Hepatocyte (in vitro differentiated cells): ENCODE data around the gene ZNF536. TPM values are rescaled to one million over a fixed set of nuclear protein-coding genes. Genes with fewer than 3 reads are reported as not detected.

Experiments used
- DNase-seq: peaks from one replicate; pipeline ENCODE4 v3.0.0-alpha.2; 2016; ENCODE audit warnings: low spot score
- H2AFZ ChIP-seq: fragments of 200-600 bp; sonication (generic); 2 replicates; pipeline ENCODE4 v1.6.0; 2016; ENCODE audit warnings: antibody characterized with exemption, mild to moderate bottlenecking
- H3K27ac ChIP-seq: fragments of 200-600 bp; sonication (generic); 2 replicates; pipeline ENCODE4 v1.5.1; 2016; ENCODE audit warnings: mild to moderate bottlenecking
- H3K27me3 ChIP-seq: fragments of 200-600 bp; sonication (generic); 2 replicates; pipeline ENCODE4 v1.6.1; 2016
- H3K36me3 ChIP-seq: fragments of 200-600 bp; sonication (generic); replicated peaks from 2 replicates; pipeline ENCODE4 v1.5.1; 2016; ENCODE audit warnings: low read depth; ENCODE audit not compliant: insufficient read depth
- H3K4me1 ChIP-seq: fragments of 200-600 bp; sonication (generic); 2 replicates; pipeline ENCODE4 v1.5.1; 2016; ENCODE audit warnings: mild to moderate bottlenecking, moderate library complexity; ENCODE audit not compliant: insufficient read depth
- H3K4me2 ChIP-seq: fragments of 200-600 bp; sonication (generic); 2 replicates; pipeline ENCODE4 v1.6.0; 2016
- H3K4me3 ChIP-seq: fragments of 200-600 bp; sonication (generic); 2 replicates; pipeline ENCODE4 v1.5.1; 2016; ENCODE audit warnings: mild to moderate bottlenecking
- H3K79me2 ChIP-seq: fragments of 200-600 bp; sonication (generic); 2 replicates; pipeline ENCODE4 v1.6.0; 2017; ENCODE audit warnings: mild to moderate bottlenecking
- H3K9me2 ChIP-seq: fragments of 200-600 bp; sonication (generic); replicated peaks from 2 replicates; pipeline ENCODE4 v1.6.0; 2017; ENCODE audit warnings: mild to moderate bottlenecking; ENCODE audit not compliant: insufficient read depth
- H3K9me3 ChIP-seq: fragments of 200-600 bp; sonication (generic); 2 replicates; pipeline ENCODE4 v1.5.1; 2016; ENCODE audit warnings: low read depth, mild to moderate bottlenecking
- H4K20me1 ChIP-seq: fragments of 200-600 bp; sonication (generic); 2 replicates; pipeline ENCODE4 v1.6.0; 2016; ENCODE audit warnings: mild to moderate bottlenecking; ENCODE audit not compliant: insufficient read depth, poor library complexity, severe bottlenecking
- EZH2 ChIP-seq: fragments of 200-600 bp; sonication (generic); IDR thresholded peaks from 2 replicates; pipeline ENCODE4 v1.6.1; 2016; ENCODE audit warnings: antibody characterized with exemption, mild to moderate bottlenecking, borderline replicate concordance
- EZH2phosphoT487 ChIP-seq: fragments of 200-600 bp; sonication (generic); IDR thresholded peaks from one replicate; pipeline ENCODE4 v1.6.1; 2018; ENCODE audit warnings: antibody characterized with exemption, mild to moderate bottlenecking, low read depth, moderate library complexity; ENCODE audit not compliant: unreplicated experiment, severe bottlenecking
- WGBS: methylation state at CpG from one replicate; pipeline ENCODE4 v1.1.6; 2016; ENCODE audit warnings: low lambda C conversion rate; ENCODE audit errors: missing lambda C conversion rate; 5-methylcytosine and 5-hydroxymethylcytosine counted together
- polyA plus RNA-seq: library from polyadenylated mRNA; unstranded; fragments of >200 nt; fragmentation: Nextera tagmentation; extraction: Ambion mirVana; gene quantifications from 2 replicates; pipeline ENCODE4 v1.2.1, GENCODE V29; 2016
- total RNA-seq: library from RNA; depleted of rRNA; stranded (reverse); fragments of >200 nt; gene quantifications from 2 replicates; pipeline ENCODE4 v1.2.3, GENCODE V29; 2014
- TF ChIP-seq, protein P1 (sequence below): fragments of 200-600 bp; sonication (generic); IDR thresholded peaks from 2 replicates; pipeline ENCODE4 v1.5.1; 2016; ENCODE audit warnings: antibody characterized with exemption, mild to moderate bottlenecking; ENCODE audit not compliant: poor library complexity

The ZNF536 gene
- total and polyA plus RNA-seq, 2 experiments from 2014 or later = 4.1 to 7.5 TPM

- no peak overlapping the region for H3K4me3 ChIP-seq
- H3K9me2 ChIP-seq = no peaks in the 10 kb centered on the region
- H3K36me3 ChIP-seq = no peaks in the 10 kb centered on the region
- TF ChIP-seq, protein P1, sequence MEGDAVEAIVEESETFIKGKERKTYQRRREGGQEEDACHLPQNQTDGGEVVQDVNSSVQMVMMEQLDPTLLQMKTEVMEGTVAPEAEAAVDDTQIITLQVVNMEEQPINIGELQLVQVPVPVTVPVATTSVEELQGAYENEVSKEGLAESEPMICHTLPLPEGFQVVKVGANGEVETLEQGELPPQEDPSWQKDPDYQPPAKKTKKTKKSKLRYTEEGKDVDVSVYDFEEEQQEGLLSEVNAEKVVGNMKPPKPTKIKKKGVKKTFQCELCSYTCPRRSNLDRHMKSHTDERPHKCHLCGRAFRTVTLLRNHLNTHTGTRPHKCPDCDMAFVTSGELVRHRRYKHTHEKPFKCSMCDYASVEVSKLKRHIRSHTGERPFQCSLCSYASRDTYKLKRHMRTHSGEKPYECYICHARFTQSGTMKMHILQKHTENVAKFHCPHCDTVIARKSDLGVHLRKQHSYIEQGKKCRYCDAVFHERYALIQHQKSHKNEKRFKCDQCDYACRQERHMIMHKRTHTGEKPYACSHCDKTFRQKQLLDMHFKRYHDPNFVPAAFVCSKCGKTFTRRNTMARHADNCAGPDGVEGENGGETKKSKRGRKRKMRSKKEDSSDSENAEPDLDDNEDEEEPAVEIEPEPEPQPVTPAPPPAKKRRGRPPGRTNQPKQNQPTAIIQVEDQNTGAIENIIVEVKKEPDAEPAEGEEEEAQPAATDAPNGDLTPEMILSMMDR = no peak
- no peak for TF ChIP-seq EZH2
- TF ChIP-seq EZH2phosphoT487 = no peak
- H3K79me2 ChIP-seq = no peaks in the 10 kb centered on the region
- no peak overlapping the region for H2AFZ ChIP-seq
- WGBS = 82% methylated on average over 4 of the region's 4 CpGs
- H3K27me3 ChIP-seq = no peaks in the 10 kb centered on the region
- H3K4me1 ChIP-seq = no peaks in the 10 kb centered on the region
- H3K9me3 ChIP-seq = no peaks in the 10 kb centered on the region
- H3K27ac ChIP-seq = no peak overlapping the region
- H4K20me1 ChIP-seq = no peaks in the 10 kb centered on the region
- H3K4me2 ChIP-seq = no peak overlapping the region
- no peak for DNase-seq
Observed at GRCh38 chr19:30539315-30539714, 167.1 kb downstream of the ZNF536 start.

GRCh38 chr19:30539981-30540380 is 167.8 kb downstream of the ZNF536 start:
- H3K36me3 ChIP-seq = no peaks in the 10 kb centered on the region
- H3K9me2 ChIP-seq = no peaks in the 10 kb centered on the region
- H3K4me1 ChIP-seq = no peaks in the 10 kb centered on the region
- DNase-seq = no peak
- no peaks in the 10 kb centered on the region for H3K9me3 ChIP-seq
- no peak overlapping the region for H3K27ac ChIP-seq
- 94% methylated on average over 11 of the region's 11 CpGs for WGBS
- no peak for TF ChIP-seq EZH2phosphoT487
- TF ChIP-seq, protein P1 = no peak
- no peak for TF ChIP-seq EZH2
- H3K4me3 ChIP-seq = no peak overlapping the region
- no peaks in the 10 kb centered on the region for H3K27me3 ChIP-seq
- H2AFZ ChIP-seq = no peak overlapping the region
- no peaks in the 10 kb centered on the region for H3K79me2 ChIP-seq
- no peaks in the 10 kb centered on the region for H4K20me1 ChIP-seq
- H3K4me2 ChIP-seq = no peak overlapping the region

GRCh38 chr19:30540761-30541160 is 168.6 kb downstream of the ZNF536 start:
- H3K27me3 ChIP-seq = no peaks in the 10 kb centered on the region
- no peaks in the 10 kb centered on the region for H3K36me3 ChIP-seq
- TF ChIP-seq EZH2 (no peak), EZH2phosphoT487 (no peak)
- TF ChIP-seq, protein P1 = no peak
- no peaks in the 10 kb centered on the region for H3K9me2 ChIP-seq
- H3K79me2 ChIP-seq = no peaks in the 10 kb centered on the region
- no peaks in the 10 kb centered on the region for H4K20me1 ChIP-seq
- no peak for DNase-seq
- H3K27ac ChIP-seq = no peak overlapping the region
- H3K4me3 ChIP-seq = no peak overlapping the region
- H3K4me1 ChIP-seq = no peaks in the 10 kb centered on the region
- no peak overlapping the region for H2AFZ ChIP-seq
- no peak overlapping the region for H3K4me2 ChIP-seq
- 80% methylated on average over 6 of the region's 6 CpGs for WGBS
- H3K9me3 ChIP-seq = no peaks in the 10 kb centered on the region

DNA sequence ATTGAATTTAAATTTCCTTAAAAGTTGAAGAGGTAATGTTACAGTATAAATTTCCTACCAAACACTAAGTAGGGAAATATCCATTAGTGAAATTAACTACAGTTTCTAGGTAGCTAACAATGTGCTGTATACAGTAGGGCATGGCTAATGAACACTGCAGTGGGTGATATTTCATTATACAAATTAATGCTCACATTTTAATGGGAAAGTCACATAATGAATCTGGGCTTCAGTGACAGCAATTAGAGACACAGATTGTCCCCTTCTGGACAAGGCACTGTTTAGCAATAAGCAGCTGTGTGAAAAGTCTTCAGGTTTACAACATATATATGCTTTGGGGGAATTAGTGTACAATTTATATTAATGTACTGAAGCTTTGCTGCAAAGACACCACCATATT is 169.4 kb downstream of the ZNF536 start:
- Histone ChIP-seq H3K9me3 (no peaks in the 10 kb centered on the region), H4K20me1 (no peaks in the 10 kb centered on the region), H3K4me3 (no peak overlapping the region), H3K9me2 (no peaks in the 10 kb centered on the region), H3K4me2 (no peak overlapping the region), H2AFZ (no peak overlapping the region), H3K27ac (no peak overlapping the region), H3K79me2 (no peaks in the 10 kb centered on the region), H3K36me3 (no peaks in the 10 kb centered on the region), H3K27me3 (no peaks in the 10 kb centered on the region), H3K4me1 (no peaks in the 10 kb centered on the region)
- TF ChIP-seq, protein P1 = no peak
- TF ChIP-seq EZH2 = no peak
- no peak for TF ChIP-seq EZH2phosphoT487
- DNase-seq = no peak
